A549 (cell line): ENCODE measurements around the gene FOXP1. TPM values are rescaled to one million over a fixed set of nuclear protein-coding genes. Genes with fewer than 3 reads are reported as not detected.

ENCODE experiments used
- ATAC-seq, 2 experiments: fragments of 200-7000 bp in 1 of 2; fragments of >200 bp in 1 of 2; cut with Nextera tagmentation in 1 of 2; cut with Tn5 transposase in 1 of 2; 3 replicates each; pipeline versions ENCODE4 v1.8.0 to v1.9.1; 2018 to 2020; ENCODE audit warnings: mild to moderate bottlenecking in 1 of 2, moderate library complexity in 1 of 2
- CTCF ChIA-PET: fragments of 300-600 bp; sonication (Branson Sonifier 250); formaldehyde crosslinking; extraction: SDS; loops from one replicate; lab custom pipeline; 2021; ENCODE audit warnings: antibody characterized with exemption, inconsistent platforms; lab: Yijun Ruan, JAX
- POLR2A ChIA-PET: fragments of 350-600 bp; formaldehyde crosslinking; extraction: SDS; loops from one replicate; lab custom pipeline; 2021; ENCODE audit warnings: antibody characterized with exemption, inconsistent platforms; lab: Yijun Ruan, JAX
- DNase-seq, 2 experiments: peaks; one replicate each; pipeline versions ENCODE4 v3.0.0 to v3.0.0-alpha.2; 2011 to 2016; ENCODE audit warnings: low read depth in 1 of 2, low spot score in 1 of 2
- FAIRE-seq: peaks from 2 replicates; lab custom pipeline; 2011; peaks lifted over from hg19 to GRCh38; lab: Jason Lieb, UNC
- H3K27ac ChIP-seq, 2 experiments: fragments of >200 bp; sonication (Bioruptor Twin); formaldehyde crosslinking; 3 replicates each; pipeline ENCODE4 v1.5.1; 2016 to 2017
- H3K4me1 ChIP-seq: fragments of >200 bp; sonication (Bioruptor Twin); formaldehyde crosslinking; 3 replicates; pipeline ENCODE4 v1.6.1; 2016
- H3K4me2 ChIP-seq: fragments of >200 bp; sonication (Bioruptor Twin); formaldehyde crosslinking; 3 replicates; pipeline ENCODE4 v1.6.1; 2016
- H3K4me3 ChIP-seq: fragments of >200 bp; sonication (Bioruptor Twin); formaldehyde crosslinking; 3 replicates; pipeline ENCODE4 v1.5.1; 2016
- H3K9me3 ChIP-seq: fragments of >200 bp; sonication (Bioruptor Twin); formaldehyde crosslinking; 3 replicates; pipeline ENCODE4 v1.6.1; 2016
- CBX2 ChIP-seq: fragments of 200-600 bp; sonication (generic); IDR thresholded peaks from 2 replicates; pipeline ENCODE4 v1.6.1; 2016; ENCODE audit warnings: low read depth, mild to moderate bottlenecking, borderline replicate concordance
- CEBPB ChIP-seq, 2 experiments: fragments of >200 bp in 1 of 2; sonication (Bioruptor Twin) in 1 of 2; formaldehyde crosslinking in 1 of 2; IDR thresholded peaks; 2 replicates each; pipeline ENCODE4 v1.6.1; 2012 to 2016
- EHF ChIP-seq: fragments of 250-450 bp; sonication (Bioruptor Pico); IDR thresholded peaks from 2 replicates; pipeline ENCODE4 v1.5.0; 2020; ENCODE audit warnings: mild to moderate bottlenecking
- FOXS1 ChIP-seq: fragments of 250-450 bp; sonication (Bioruptor Pico); IDR thresholded peaks from 2 replicates; pipeline ENCODE4 v1.5.0; 2020; ENCODE audit warnings: mild to moderate bottlenecking, moderate library complexity
- HEYL ChIP-seq: fragments of 250-450 bp; sonication (Bioruptor Pico); IDR thresholded peaks from 2 replicates; pipeline ENCODE4 v1.8.0; 2021; ENCODE audit warnings: mild to moderate bottlenecking, moderate library complexity
- HOXB13 ChIP-seq: fragments of 250-450 bp; sonication (Bioruptor Pico); IDR thresholded peaks from 2 replicates; pipeline ENCODE4 v1.5.0; 2020; ENCODE audit warnings: low read depth, mild to moderate bottlenecking, moderate library complexity
- JUN ChIP-seq, 2 experiments: fragments of >200 bp; sonication (Bioruptor Twin); formaldehyde crosslinking; IDR thresholded peaks; 2 replicates in 1 of 2; 3 replicates in 1 of 2; pipeline ENCODE4 v1.6.1; 2016 to 2017
- MYC ChIP-seq: IDR thresholded peaks from 2 replicates; pipeline ENCODE4 v1.6.1; 2012; ENCODE audit warnings: mild to moderate bottlenecking, inconsistent platforms, low read length, improper control_type of control experiment, borderline replicate concordance
- NFE2L2 ChIP-seq: fragments of 150-350 bp; conservative IDR thresholded peaks from 2 replicates; pipeline ENCODE4 v1.6.1; 2014; ENCODE audit warnings: low read length
- NPAS2 ChIP-seq: fragments of 250-450 bp; sonication (Bioruptor Pico); IDR thresholded peaks from 2 replicates; pipeline ENCODE4 v1.8.0; 2022; ENCODE audit warnings: mild to moderate bottlenecking, moderate library complexity, borderline replicate concordance
- NR3C1 ChIP-seq: fragments of >200 bp; sonication (Bioruptor Twin); formaldehyde crosslinking; IDR thresholded peaks from 3 replicates; pipeline ENCODE4 v1.6.1; 2017
- PHF8 ChIP-seq: fragments of 200-600 bp; sonication (generic); IDR thresholded peaks from 2 replicates; pipeline ENCODE4 v1.6.1; 2016; ENCODE audit warnings: low read depth, mild to moderate bottlenecking, antibody characterized with exemption, moderate library complexity, borderline replicate concordance
- RCOR1 ChIP-seq: fragments of 150-350 bp; IDR thresholded peaks from 2 replicates; pipeline ENCODE4 v1.6.1; 2014; ENCODE audit warnings: antibody characterized with exemption, low read length, low read depth
- RNF2 ChIP-seq: fragments of 200-600 bp; sonication (generic); IDR thresholded peaks from 2 replicates; pipeline ENCODE4 v1.6.1; 2016; ENCODE audit warnings: low read depth, mild to moderate bottlenecking, antibody characterized with exemption, moderate library complexity, borderline replicate concordance
- SMC3 ChIP-seq: fragments of >200 bp; sonication (Bioruptor Twin); formaldehyde crosslinking; IDR thresholded peaks from 3 replicates; pipeline ENCODE4 v1.6.1; 2018; ENCODE audit warnings: inconsistent platforms
- TP53 ChIP-seq: fragments of 250-450 bp; sonication (Bioruptor Pico); IDR thresholded peaks from 2 replicates; pipeline ENCODE4 v1.5.0; 2021; ENCODE audit warnings: mild to moderate bottlenecking, moderate library complexity
- ZNF302 ChIP-seq: fragments of 250-450 bp; sonication (Bioruptor Pico); IDR thresholded peaks from 2 replicates; pipeline ENCODE4 v1.9.0; 2021; ENCODE audit warnings: inconsistent platforms, mild to moderate bottlenecking, moderate library complexity
- WGBS: methylation state at CpG from one replicate; pipeline ENCODE4 v1.1.6; 2017; ENCODE audit errors: missing lambda C conversion rate; 5-methylcytosine and 5-hydroxymethylcytosine counted together
- polyA plus RNA-seq, 4 experiments: library from polyadenylated mRNA; depleted of rRNA in 3 of 4; stranded (reverse); fragments of >200 nt; fragmentation: RNase III in 1 of 4; extraction: RNeasy Plus Mini Kit Qiagen cat#74134 plus additional on column Dnase treatment in 1 of 4; gene quantifications; 2 replicates in 3 of 4; 3 replicates in 1 of 4; pipeline ENCODE4 v1.2.3, GENCODE V29; 2011 to 2017
- TF ChIP-seq, protein P1 (sequence below): fragments of 200-600 bp; sonication (generic); IDR thresholded peaks from 2 replicates; pipeline ENCODE4 v1.6.1; 2016; ENCODE audit warnings: antibody characterized with exemption, mild to moderate bottlenecking, moderate library complexity
- TF ChIP-seq, protein P2 (sequence below): IDR thresholded peaks from 2 replicates; pipeline ENCODE4 v1.6.1; 2012
- TF ChIP-seq, protein P3 (sequence below): fragments of 250-450 bp; sonication (Bioruptor Pico); IDR thresholded peaks from 2 replicates; pipeline ENCODE4 v1.5.0; 2020; ENCODE audit warnings: low read depth, mild to moderate bottlenecking, moderate library complexity
- TF ChIP-seq, protein P4 (sequence below): IDR thresholded peaks from 2 replicates; pipeline ENCODE4 v1.6.1; 2012; ENCODE audit warnings: low read depth, borderline replicate concordance

Gene FOXP1
- polyA plus RNA-seq, 2 of the 4 experiments (the other 2 are of a cell fraction): 12.8 to 13.9 TPM

DNA sequence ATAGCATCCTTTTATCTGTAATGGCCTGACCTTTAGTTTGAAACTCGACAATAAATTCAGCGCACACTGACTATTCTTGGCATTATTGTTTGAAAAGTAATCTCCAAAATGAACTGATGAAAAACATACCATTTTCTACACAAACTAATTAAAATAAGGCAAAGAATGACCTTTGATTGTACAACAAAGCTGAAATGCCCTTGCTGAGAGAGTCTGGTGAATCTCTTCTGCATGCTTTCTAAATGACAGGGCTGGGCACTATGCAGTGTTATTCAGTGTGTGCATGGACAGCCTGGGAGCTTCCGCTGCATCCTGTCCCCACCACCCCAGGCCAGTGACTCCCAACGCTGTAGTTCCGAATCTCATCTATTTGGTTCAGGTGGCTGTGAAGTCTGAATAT lies 530.8 kb downstream of the FOXP1 start (continued):
- TF ChIP-seq, protein P1, sequence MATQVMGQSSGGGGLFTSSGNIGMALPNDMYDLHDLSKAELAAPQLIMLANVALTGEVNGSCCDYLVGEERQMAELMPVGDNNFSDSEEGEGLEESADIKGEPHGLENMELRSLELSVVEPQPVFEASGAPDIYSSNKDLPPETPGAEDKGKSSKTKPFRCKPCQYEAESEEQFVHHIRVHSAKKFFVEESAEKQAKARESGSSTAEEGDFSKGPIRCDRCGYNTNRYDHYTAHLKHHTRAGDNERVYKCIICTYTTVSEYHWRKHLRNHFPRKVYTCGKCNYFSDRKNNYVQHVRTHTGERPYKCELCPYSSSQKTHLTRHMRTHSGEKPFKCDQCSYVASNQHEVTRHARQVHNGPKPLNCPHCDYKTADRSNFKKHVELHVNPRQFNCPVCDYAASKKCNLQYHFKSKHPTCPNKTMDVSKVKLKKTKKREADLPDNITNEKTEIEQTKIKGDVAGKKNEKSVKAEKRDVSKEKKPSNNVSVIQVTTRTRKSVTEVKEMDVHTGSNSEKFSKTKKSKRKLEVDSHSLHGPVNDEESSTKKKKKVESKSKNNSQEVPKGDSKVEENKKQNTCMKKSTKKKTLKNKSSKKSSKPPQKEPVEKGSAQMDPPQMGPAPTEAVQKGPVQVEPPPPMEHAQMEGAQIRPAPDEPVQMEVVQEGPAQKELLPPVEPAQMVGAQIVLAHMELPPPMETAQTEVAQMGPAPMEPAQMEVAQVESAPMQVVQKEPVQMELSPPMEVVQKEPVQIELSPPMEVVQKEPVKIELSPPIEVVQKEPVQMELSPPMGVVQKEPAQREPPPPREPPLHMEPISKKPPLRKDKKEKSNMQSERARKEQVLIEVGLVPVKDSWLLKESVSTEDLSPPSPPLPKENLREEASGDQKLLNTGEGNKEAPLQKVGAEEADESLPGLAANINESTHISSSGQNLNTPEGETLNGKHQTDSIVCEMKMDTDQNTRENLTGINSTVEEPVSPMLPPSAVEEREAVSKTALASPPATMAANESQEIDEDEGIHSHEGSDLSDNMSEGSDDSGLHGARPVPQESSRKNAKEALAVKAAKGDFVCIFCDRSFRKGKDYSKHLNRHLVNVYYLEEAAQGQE: no peak
- TF ChIP-seq, protein P2, sequence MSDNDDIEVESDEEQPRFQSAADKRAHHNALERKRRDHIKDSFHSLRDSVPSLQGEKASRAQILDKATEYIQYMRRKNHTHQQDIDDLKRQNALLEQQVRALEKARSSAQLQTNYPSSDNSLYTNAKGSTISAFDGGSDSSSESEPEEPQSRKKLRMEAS: no peak
- no peak for TF ChIP-seq TP53 (CRISPR knock-in tag)

DNA sequence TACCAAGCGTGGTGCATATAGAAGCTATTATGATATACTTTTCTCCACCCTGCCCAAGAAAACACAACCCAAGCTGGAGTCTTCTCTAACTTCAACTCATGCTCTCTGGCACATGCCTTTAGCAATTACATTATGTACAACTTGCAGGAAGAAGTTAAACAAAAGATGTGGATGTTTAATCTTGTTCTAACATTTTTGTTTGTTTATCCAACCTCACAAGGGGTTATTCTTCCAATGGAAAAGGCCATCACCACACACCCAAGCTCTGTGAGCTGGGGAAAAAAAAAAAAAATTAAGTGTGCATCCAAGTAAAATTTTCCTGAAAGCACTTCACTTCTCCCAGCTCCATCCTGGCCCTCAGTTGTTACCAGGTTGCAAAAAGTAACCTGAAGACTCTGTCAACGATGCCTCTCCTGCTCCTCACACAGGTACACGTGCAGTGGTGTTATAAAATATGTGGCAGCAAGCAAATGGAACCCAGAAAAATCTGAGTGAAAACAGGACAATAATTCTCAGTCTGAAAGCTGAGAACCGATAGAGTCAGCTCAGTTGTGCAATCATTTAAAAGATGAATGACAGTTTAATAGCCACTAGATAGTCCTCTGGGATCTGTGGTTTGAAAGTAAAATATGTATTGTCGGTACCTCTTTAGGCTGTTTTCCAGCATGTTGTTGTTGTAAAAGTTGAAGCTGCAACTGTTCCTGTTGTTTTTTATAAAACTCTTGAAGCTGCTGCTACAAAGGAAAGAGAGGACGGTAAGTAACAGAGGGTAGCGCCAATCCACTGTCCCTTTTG lies 531.4 kb downstream of the FOXP1 start:
- no peak for FAIRE-seq
- POLR2A ChIA-PET: no interaction called here
- ATAC-seq: no peak
- no peak overlapping the region; a peak in 1 of 6 replicates for H3K27ac ChIP-seq
- H3K4me1 ChIP-seq: peaks cover 66% of the 10 kb centered on the region
- H3K9me3 ChIP-seq: no peaks in the 10 kb centered on the region
- CTCF ChIA-PET: interaction anchor here (1.0 to 2.6 kb wide), 3 partner anchors 19 to 530 kb away, joined by 3 to 5 read pairs (median 5); no protein-coding TSS in a partner anchor
- TF ChIP-seq CEBPB (IDR thresholded peaks at IDR 0.05) (peak; percentile 55 to 65; a peak in 3 of 4 replicates), PHF8 (no peak)
- H3K4me2 ChIP-seq: peak overlapping the region; percentile 11; the same call in 1 of the 3 replicates
- H3K4me3 ChIP-seq: no peak overlapping the region
- 66% methylated on average over 7 of the region's 7 CpGs for WGBS
- no peak for DNase-seq

DNA sequence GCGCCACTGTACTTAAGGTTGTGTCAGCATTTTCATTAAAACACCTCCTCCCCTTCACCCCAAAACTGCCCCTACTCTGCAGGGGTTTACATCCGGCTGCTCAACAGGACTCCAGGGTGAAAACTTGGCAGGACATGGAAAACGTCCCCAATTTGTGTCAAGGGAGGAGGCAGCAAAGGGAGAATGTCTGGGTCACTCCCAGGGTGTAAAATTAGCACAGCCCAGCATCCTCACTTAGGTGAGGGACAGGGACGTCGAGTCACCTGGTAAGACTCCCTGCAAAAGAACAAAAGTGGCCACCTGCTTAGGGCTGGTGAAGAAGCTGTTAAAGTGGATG lies 532.3 kb downstream of the FOXP1 start:
- no peak for TF ChIP-seq NPAS2 (CRISPR knock-in tag)
- TF ChIP-seq, protein P3, sequence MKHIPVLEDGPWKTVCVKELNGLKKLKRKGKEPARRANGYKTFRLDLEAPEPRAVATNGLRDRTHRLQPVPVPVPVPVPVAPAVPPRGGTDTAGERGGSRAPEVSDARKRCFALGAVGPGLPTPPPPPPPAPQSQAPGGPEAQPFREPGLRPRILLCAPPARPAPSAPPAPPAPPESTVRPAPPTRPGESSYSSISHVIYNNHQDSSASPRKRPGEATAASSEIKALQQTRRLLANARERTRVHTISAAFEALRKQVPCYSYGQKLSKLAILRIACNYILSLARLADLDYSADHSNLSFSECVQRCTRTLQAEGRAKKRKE (CRISPR knock-in tag): no peak
- TF ChIP-seq NR3C1: no peak
- TF ChIP-seq, protein P4, sequence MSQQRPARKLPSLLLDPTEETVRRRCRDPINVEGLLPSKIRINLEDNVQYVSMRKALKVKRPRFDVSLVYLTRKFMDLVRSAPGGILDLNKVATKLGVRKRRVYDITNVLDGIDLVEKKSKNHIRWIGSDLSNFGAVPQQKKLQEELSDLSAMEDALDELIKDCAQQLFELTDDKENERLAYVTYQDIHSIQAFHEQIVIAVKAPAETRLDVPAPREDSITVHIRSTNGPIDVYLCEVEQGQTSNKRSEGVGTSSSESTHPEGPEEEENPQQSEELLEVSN: no peak
- TF ChIP-seq HEYL: no peak
- H3K4me1 ChIP-seq: peaks cover 57% of the 10 kb centered on the region
- DNase-seq: no peak
- H3K4me3 ChIP-seq: no peak overlapping the region
- WGBS: 79% methylated on average over 5 of the region's 5 CpGs
- H3K27ac ChIP-seq: peak overlapping the region; percentile 10 to 26; a peak in 1 of 6 replicates
- POLR2A ChIA-PET: no interaction called here
- no peak for ATAC-seq
- no peak overlapping the region for H3K4me2 ChIP-seq
- H3K9me3 ChIP-seq: no peaks in the 10 kb centered on the region
- no peak for FAIRE-seq
- CTCF ChIA-PET: interaction anchor here (2.6 kb wide), 1 partner anchor 50 kb away, joined by 5 read pairs; no protein-coding TSS in a partner anchor

DNA sequence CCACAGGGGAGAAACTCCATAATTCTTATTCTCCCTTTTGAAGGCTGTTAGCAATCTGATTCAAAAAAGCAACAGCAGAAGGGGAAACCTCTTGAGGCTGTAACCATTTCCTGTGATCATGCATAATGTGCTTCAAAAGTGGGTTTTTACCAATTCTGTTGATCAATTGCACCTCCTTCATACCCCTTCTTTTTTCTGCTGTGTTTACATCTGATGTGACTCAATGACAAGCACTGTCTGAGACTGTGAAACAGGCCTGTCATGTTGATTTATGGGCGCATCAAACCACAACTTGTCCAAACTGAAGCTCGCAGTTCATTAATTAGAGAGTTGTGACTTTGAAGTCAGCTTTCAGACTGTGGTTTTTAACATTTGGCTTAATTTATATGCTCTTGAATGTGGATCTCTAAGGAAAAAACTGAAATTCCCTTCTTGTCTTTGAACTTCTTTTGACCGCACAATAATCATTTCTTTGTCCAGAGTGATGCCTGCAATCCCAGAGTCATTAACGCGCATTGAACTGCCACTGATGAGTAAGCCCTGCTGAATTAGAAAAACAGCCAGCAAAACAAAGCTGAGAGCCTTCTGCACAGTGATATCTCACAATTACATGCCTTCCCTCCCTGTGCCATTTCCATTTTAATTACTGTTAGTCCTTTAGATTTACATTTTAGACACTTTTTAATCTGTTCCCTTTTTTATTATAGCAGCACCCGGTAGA lies 532.8 kb downstream of the FOXP1 start:
- Histone ChIP-seq H3K4me3 (no peak overlapping the region), H3K9me3 (no peaks in the 10 kb centered on the region), H3K4me1 (peaks cover 52% of the 10 kb centered on the region), H3K4me2 (peak overlapping the region; percentile 47), H3K27ac (peak overlapping the region; percentile 10 to 59; a peak in 3 of 6 replicates)
- no peak for ATAC-seq
- CTCF ChIA-PET: no interaction called here
- DNase-seq: no peak
- POLR2A ChIA-PET: no interaction called here
- no peak for FAIRE-seq
- WGBS: 84% methylated on average over 6 of the region's 6 CpGs
- TF ChIP-seq NR3C1 (no peak), HOXB13 (CRISPR knock-in tag) (no peak), NPAS2 (CRISPR knock-in tag) (no peak), MYC (no peak), SMC3 (no peak), FOXS1 (CRISPR knock-in tag) (no peak), ZNF302 (CRISPR knock-in tag) (no peak), CBX2 (no peak), NFE2L2 (no peak), TP53 (CRISPR knock-in tag) (no peak), EHF (no peak), RCOR1 (no peak), JUN (IDR thresholded peaks at IDR 0.05) (no peak), RNF2 (no peak)
